OCI-LY3 (cell line): ENCODE results near the gene NEO1.

Experiments used
- H2AFZ ChIP-seq: fragments of 200-600, 300-600 bp; shearing (Covaris generic); 2 replicates; pipeline ENCODE4 v1.6.0; 2014; ENCODE audit warnings: antibody characterized with exemption, low read depth, low read length
- H3K27ac ChIP-seq: fragments of 200-600, 300-600 bp; sonication (generic); 2 replicates; pipeline ENCODE4 v1.5.1; 2014; ENCODE audit warnings: mild to moderate bottlenecking, low read length, moderate library complexity, mixed read lengths
- H3K27me3 ChIP-seq: fragments of 200-600, 300-600 bp; sonication (generic); 2 replicates; pipeline ENCODE4 v1.6.1; 2014; ENCODE audit warnings: low read depth, low read length, mixed read lengths
- H3K36me3 ChIP-seq: fragments of 200-600, 300-600 bp; sonication (generic); replicated peaks from 2 replicates; pipeline ENCODE3; 2014; ENCODE audit warnings: low read depth, low read length, mixed read lengths
- H3K4me1 ChIP-seq: fragments of 300-600, 200-600 bp; sonication (generic); 2 replicates; pipeline ENCODE4 v1.6.1; 2014; ENCODE audit warnings: low read length, mixed read lengths
- H3K4me2 ChIP-seq: fragments of 200-600, 300-600 bp; sonication (generic); 2 replicates; pipeline ENCODE4 v1.6.1; 2014; ENCODE audit warnings: low read length, mixed read lengths
- H3K4me3 ChIP-seq: fragments of 300-600, 200-600 bp; sonication (generic); 2 replicates; pipeline ENCODE4 v1.5.1; 2014; ENCODE audit warnings: antibody characterized with exemption, mild to moderate bottlenecking, low read length, moderate library complexity
- H3K79me2 ChIP-seq: fragments of 300-600, 200-600 bp; shearing (Covaris generic); 2 replicates; pipeline ENCODE4 v1.6.1; 2014; ENCODE audit warnings: mild to moderate bottlenecking, low read length, mixed read lengths
- H3K9ac ChIP-seq: fragments of 300-600, 200-600 bp; shearing (Covaris generic); 2 replicates; pipeline ENCODE4 v1.6.0; 2014; ENCODE audit warnings: mild to moderate bottlenecking, low read length, moderate library complexity
- H3K9me3 ChIP-seq: fragments of 200-600, 300-600 bp; shearing (Covaris generic); 2 replicates; pipeline ENCODE4 v1.6.1; 2014; ENCODE audit warnings: low read length, mixed read lengths; ENCODE audit not compliant: insufficient read depth
- H4K20me1 ChIP-seq: fragments of 200-600, 300-600 bp; sonication (generic); 2 replicates; pipeline ENCODE4 v1.6.1; 2016; ENCODE audit warnings: low read length, mixed read lengths; ENCODE audit not compliant: insufficient read depth
- CTCF ChIP-seq: fragments of 200-600, 300-600 bp; sonication (generic); IDR thresholded peaks from 2 replicates; pipeline ENCODE4 v1.5.1; 2014; ENCODE audit warnings: antibody characterized with exemption, low read length, low read depth
- EZH2phosphoT487 ChIP-seq: fragments of 200-600 bp; shearing (Covaris generic); IDR thresholded peaks from 2 replicates; pipeline ENCODE4 v1.6.1; 2018; ENCODE audit warnings: antibody characterized with exemption, mixed run types, low read depth

Gene NEO1

GRCh38 chr15:73228128-73228646 is 175.9 kb downstream of the NEO1 start:
- no peaks in the 10 kb centered on the region for H4K20me1 ChIP-seq
- no peak overlapping the region for H3K4me3 ChIP-seq
- H3K4me1 ChIP-seq: no peaks in the 10 kb centered on the region
- H3K9ac ChIP-seq: no peak overlapping the region
- H3K27me3 ChIP-seq: no peaks in the 10 kb centered on the region
- no peak overlapping the region for H3K27ac ChIP-seq
- H3K36me3 ChIP-seq: no peaks in the 10 kb centered on the region
- no peak overlapping the region for H2AFZ ChIP-seq
- no peak for TF ChIP-seq EZH2phosphoT487
- no peak for TF ChIP-seq CTCF
- H3K4me2 ChIP-seq: no peak overlapping the region
- no peaks in the 10 kb centered on the region for H3K9me3 ChIP-seq
- no peaks in the 10 kb centered on the region for H3K79me2 ChIP-seq

- Histone ChIP-seq H3K4me1 (no peaks in the 10 kb centered on the region), H4K20me1 (no peaks in the 10 kb centered on the region), H3K4me3 (no peak overlapping the region), H3K27me3 (no peaks in the 10 kb centered on the region), H3K27ac (no peak overlapping the region), H3K9me3 (no peaks in the 10 kb centered on the region), H3K79me2 (no peaks in the 10 kb centered on the region), H3K9ac (no peak overlapping the region), H2AFZ (no peak overlapping the region), H3K4me2 (no peak overlapping the region), H3K36me3 (no peaks in the 10 kb centered on the region)
- TF ChIP-seq CTCF (no peak), EZH2phosphoT487 (no peak)
These were observed 179.6 kb downstream of the NEO1 start for GRCh38 chr15:73231661-73232419.

DNA sequence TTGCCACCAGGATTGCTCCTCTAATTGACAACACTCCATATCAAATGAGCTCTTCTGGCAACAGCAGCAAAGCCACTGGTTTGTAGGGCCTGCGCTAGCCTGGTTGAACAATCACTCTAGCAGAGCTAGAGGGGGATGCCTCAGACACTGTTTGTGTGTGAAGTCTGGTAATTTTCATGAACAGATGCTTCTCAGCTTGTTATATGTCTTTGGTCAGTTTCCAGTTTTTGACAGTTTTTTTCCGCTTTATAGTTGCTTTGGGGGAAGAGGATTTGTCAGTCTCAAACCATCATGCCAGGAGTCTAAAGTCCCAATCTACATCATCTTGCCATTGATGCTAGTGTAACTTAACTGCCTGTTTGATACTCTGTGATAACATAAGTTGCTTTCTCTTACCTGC is 180.5 kb downstream of the NEO1 start:
- H3K36me3 ChIP-seq: no peaks in the 10 kb centered on the region
- H3K9ac ChIP-seq: no peak overlapping the region
- no peaks in the 10 kb centered on the region for H3K9me3 ChIP-seq
- no peaks in the 10 kb centered on the region for H3K4me1 ChIP-seq
- H3K79me2 ChIP-seq: no peaks in the 10 kb centered on the region
- no peak overlapping the region for H3K4me2 ChIP-seq
- no peaks in the 10 kb centered on the region for H4K20me1 ChIP-seq
- H3K27me3 ChIP-seq: no peaks in the 10 kb centered on the region
- no peak for TF ChIP-seq CTCF
- no peak for TF ChIP-seq EZH2phosphoT487
- H3K27ac ChIP-seq: no peak overlapping the region
- no peak overlapping the region for H3K4me3 ChIP-seq
- no peak overlapping the region for H2AFZ ChIP-seq

GRCh38 chr15:73233623-73234022 is 181.4 kb downstream of the NEO1 start:
- H3K27ac ChIP-seq: no peak overlapping the region
- no peaks in the 10 kb centered on the region for H3K4me1 ChIP-seq
- TF ChIP-seq CTCF: no peak
- TF ChIP-seq EZH2phosphoT487: no peak
- no peaks in the 10 kb centered on the region for H3K9me3 ChIP-seq
- no peak overlapping the region for H2AFZ ChIP-seq
- no peaks in the 10 kb centered on the region for H4K20me1 ChIP-seq
- no peaks in the 10 kb centered on the region for H3K79me2 ChIP-seq
- H3K4me2 ChIP-seq: no peak overlapping the region
- H3K27me3 ChIP-seq: no peaks in the 10 kb centered on the region
- no peaks in the 10 kb centered on the region for H3K36me3 ChIP-seq
- no peak overlapping the region for H3K4me3 ChIP-seq
- H3K9ac ChIP-seq: no peak overlapping the region
